EL (cell line): ENCODE results near the gene FAM53A.
"Not testable (repeated sequence)": the region's sequence is repeated elsewhere in the genome, so short reads cannot be mapped to it uniquely, and the experiment has no call there.

Source experiments
- DNase-seq: peaks from one replicate; pipeline ENCODE4 v3.0.0-alpha.2; 2016

FAM53A gene

GRCh38 chr4:1618438-1618837, 65.7 kb downstream of the FAM53A start:
- DNase-seq: no peak

DNA sequence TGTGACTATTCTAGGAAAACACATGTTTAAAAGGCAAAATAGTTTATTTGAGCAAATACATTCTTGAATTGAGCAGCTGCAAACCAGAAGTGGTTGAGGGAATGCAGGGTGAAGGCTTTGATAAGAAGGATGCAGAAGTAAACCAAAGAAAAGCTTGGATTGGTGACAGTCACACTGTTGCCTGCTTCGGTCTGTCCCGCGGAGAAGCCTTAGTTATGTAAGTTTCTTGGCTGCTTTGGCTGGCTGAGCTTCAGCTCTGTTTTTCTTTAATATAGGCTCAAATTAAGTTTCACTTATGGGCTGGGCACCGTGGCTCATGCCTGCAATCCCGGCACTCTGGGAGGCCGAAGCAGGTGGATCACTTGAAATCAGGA, 67.6 kb downstream of the FAM53A start:
- no peak for DNase-seq

GRCh38 chr4:1615786-1616556, 68.1 kb downstream of the FAM53A start:
- no peak for DNase-seq

- DNase-seq: no peak
These were observed 69.1 kb downstream of the FAM53A start for GRCh38 chr4:1614854-1615595.

GRCh38 chr4:1614502-1614853, 69.6 kb downstream of the FAM53A start:
- no peak for DNase-seq

GRCh38 chr4:1614049-1614448, 70.1 kb downstream of the FAM53A start:
- DNase-seq: no peak

DNA sequence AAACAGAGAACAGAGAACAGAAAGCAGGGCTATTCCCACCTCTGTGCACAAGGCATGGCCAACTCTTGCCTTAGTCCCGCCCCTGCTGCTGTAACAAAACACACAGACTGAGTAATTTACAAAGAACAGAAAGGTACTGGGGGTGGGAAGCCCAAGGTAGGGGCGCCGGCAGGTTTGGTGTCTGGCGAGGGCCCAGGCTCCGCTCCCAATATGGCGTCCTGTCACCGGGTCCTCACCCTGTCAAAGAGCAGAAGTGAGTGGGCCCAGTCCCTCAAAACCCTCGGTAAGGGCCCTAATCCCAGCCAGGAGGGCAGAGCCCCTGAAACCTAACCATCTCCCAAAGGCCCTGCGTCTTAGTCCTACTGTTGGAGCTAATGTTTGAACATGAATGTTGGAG, 71.0 kb downstream of the FAM53A start:
- DNase-seq: no peak

DNA sequence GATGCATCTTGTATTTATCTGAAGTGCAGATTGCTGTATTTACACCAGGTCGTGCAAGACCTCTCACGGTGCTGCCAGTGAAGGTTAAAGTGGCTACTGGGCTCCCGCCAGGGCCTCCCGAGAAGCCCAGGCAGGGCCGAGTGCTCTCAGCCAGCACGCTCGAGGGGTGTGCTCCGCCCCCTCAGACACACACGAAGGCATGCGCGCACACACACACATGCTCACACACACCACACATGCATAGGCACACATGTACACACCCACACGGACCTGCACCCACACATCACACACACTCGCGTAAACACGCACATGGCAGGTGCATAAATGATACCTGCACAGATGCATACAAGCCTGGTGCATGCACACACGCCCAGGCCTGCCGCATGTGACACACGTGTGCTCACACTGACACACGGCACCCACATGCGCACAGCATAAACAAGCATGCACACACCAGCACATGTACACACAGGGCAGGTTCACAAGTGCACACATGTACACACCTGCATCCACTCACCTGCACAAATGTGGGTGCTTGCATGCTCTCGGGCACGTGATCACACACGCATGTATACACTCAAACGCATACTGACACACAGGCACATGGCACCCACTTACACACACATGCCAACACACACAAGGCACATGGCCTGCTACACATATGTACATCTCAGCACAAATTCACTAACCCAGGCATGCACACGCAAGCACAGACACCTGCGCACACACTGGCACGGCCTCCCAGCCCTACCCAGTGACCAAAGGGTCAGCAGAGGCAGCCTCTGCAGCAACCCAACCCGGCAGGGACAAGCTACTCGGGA, 71.6 kb downstream of the FAM53A start:
- no peak for DNase-seq

- DNase-seq: no peak
These were observed 72.6 kb downstream of the FAM53A start for GRCh38 chr4:1611501-1611870.

- no peak for DNase-seq
These were observed 73.2 kb downstream of the FAM53A start for GRCh38 chr4:1610791-1611500.

GRCh38 chr4:1609901-1610790, 74.0 kb downstream of the FAM53A start:
- DNase-seq: no peak

DNA sequence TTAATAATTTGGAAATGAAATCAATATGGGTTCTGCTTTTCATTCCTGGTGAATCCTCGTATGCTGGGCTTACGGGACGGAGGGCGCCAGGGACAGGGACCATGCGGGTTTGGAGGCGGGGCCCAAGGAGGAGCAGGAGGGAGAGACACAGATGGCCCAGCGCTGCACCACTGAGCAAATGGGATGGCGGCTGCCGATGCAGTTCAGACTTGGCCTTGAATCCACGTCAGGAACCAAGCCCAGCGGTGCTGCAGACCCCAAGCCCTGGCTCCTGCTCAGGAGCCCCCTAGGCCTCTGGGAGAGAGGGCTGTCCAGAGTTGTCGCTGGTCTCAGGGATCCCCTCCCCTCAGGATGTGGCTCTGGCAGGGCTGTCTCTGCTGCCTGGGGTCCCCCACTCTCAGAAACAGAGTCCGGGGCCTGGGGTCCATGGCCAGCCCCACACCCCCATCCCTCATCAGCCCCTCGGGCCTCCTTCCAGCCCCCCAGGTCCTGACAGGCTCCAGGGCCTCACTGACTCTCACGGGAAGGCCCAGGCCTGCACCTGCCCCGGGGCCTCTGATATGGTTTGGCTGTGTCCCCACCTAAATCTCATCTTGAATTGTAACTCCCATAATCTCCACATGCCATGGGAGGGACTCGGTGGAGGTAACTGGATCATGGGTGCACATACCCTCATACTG, 75.2 kb downstream of the FAM53A start:
- DNase-seq: no peak

GRCh38 chr4:1608196-1608820, 75.8 kb downstream of the FAM53A start:
- no peak for DNase-seq

- not testable (repeated sequence) for DNase-seq
These were observed 76.5 kb downstream of the FAM53A start for GRCh38 chr4:1607436-1608195.

DNA sequence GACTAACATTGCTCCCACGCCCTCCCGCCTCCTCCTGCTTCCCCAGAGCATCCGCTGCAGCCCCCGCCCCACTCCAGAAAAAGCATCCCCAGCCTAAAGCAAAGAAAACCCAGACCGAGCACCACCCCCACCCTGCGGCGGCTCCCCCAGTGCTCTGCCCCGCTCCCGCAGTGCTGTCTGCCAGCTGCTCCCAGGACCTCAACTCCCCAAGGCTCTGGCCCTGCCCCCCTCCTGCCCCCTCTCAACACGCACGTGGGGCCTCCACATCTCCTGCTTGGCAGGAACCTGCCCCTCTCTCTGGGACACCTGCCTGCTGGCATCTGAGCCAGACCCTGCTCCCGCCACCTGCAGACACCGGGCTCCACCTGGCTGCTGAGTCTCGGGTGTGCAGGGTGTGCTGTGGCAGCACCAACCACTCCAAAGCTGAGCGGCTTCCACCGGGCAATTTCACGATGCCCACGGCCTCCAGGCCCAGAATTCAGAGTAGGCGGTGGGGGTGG, 79.4 kb downstream of the FAM53A start:
- no peak for DNase-seq

- peak; percentile 19 for DNase-seq
These were observed 79.9 kb downstream of the FAM53A start for GRCh38 chr4:1604181-1604705.

- no peak for DNase-seq
These were observed 80.5 kb downstream of the FAM53A start for GRCh38 chr4:1603413-1604135.

GRCh38 chr4:1602655-1603412, 81.3 kb downstream of the FAM53A start:
- no peak for DNase-seq
